Measurements from ENCODE around the gene DNAH8.

The DNAH8 gene

DNA sequence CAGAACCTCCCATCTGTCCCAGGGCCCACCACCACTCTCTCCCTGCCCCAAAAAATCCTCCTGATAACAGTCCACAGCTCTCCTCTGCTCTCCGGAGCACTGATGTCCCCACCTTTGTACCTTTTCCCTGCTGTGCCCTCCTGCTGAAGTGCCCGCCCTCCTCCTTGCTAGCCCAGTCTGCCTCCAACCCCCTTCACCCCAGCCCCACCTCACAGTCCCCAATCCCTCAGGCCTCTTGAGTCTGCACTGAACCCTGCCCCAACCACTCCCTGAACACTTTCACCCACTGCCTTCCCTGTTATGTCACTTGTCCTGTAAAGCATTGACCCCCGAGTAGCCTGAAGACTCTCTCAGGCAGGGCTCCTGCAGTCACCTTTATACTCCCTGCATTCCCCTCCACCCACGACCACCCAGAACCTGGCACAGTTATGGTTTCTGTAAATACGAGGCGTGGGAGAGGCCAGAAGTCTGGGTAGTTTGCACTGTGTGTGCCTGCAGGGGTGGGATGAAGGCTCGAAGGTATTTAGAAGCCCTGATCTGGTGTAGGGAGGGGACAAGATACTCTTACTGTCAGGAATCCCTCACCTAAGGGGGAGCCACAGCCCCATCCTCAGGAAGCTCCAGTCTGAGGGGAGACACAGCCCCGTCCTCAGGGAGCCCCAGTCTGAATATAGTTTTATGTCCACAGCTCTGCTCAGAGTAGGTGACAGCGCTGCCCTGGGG, 338.9 kb downstream of the DNAH8 start:
- Histone ChIP-seq H3K27ac (no peak overlapping the region), H3K27me3 (replicated peaks) (peaks cover 8% of the 10 kb centered on the region), H3K36me3 (replicated peaks) (no peaks in the 10 kb centered on the region), H3K4me3 (ENCODE audit: low read depth, low read length) (no peak overlapping the region)
- no peak for TF ChIP-seq CTCF (IDR thresholded peaks at IDR 0.05; ENCODE audit: low read depth, low read length, missing control alignments)
- in situ Hi-C loops (cut with HindIII; ENCODE audit: low pct_ligation_motif_present, low sequenced_read_pairs) = no loop called here
- DNase-seq = no peak

GRCh38 chr6:39054577-39055142, 339.5 kb downstream of the DNAH8 start:
- Histone ChIP-seq H3K27ac (no peak overlapping the region), H3K36me3 (replicated peaks) (no peaks in the 10 kb centered on the region), H3K27me3 (replicated peaks) (peaks cover 7% of the 10 kb centered on the region), H3K4me3 (ENCODE audit: low read depth, low read length) (no peak overlapping the region)
- no peak for TF ChIP-seq CTCF (IDR thresholded peaks at IDR 0.05; ENCODE audit: low read depth, low read length, missing control alignments)
- in situ Hi-C loops (cut with HindIII; ENCODE audit: low pct_ligation_motif_present, low sequenced_read_pairs) = no loop called here
- DNase-seq = no peak

DNA sequence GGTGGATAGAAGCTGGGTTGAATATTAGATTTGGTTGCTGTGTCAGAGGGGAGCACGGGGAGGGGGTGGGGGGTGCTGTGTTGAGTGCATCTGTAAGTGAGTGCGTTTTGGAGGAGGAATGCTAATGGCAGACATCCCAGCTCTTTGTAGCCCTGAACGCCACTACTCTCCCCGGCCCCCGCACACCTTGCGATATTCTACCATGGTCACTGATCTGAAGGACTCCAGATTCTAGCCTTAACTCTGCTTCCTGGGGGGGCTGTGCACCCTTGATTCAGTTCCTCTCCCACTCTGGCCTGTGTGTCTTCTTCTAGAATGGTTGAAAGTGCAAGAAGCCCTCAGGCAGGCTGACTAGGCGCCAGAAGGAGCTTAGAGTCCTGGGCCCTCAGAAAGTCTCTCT, 340.6 kb downstream of the DNAH8 start:
- in situ Hi-C loops (cut with HindIII; ENCODE audit: low pct_ligation_motif_present, low sequenced_read_pairs) = no loop called here
- no peaks in the 10 kb centered on the region for H3K36me3 ChIP-seq (replicated peaks)
- peaks cover under 1% of the 10 kb centered on the region for H3K27me3 ChIP-seq (replicated peaks)
- H3K4me3 ChIP-seq (ENCODE audit: low read depth, low read length) = no peak overlapping the region
- TF ChIP-seq CTCF (IDR thresholded peaks at IDR 0.05; ENCODE audit: low read depth, low read length, missing control alignments) = no peak
- DNase-seq = no peak
- H3K27ac ChIP-seq = no peak overlapping the region

DNA sequence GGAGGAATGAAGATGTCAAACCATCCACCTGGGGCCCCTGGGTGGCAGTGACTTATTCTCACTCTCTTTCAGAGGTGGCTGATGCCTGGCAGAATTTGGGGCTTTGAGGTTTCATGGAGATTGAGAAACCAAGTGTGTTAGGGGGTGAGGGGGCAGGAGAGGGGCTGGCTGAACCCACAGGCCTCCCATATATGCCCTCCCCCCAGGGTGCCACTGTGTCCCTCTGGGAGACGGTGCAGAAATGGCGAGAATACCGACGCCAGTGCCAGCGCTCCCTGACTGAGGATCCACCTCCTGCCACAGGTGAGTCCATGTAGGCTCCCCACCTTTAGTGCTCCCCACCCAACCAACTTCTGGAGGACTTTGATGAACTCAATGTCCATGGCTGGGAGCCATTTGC, 341.1 kb downstream of the DNAH8 start:
- Histone ChIP-seq H3K4me3 (ENCODE audit: low read depth, low read length) (no peak overlapping the region), H3K27me3 (replicated peaks) (no peaks in the 10 kb centered on the region), H3K36me3 (replicated peaks) (no peaks in the 10 kb centered on the region), H3K27ac (no peak overlapping the region)
- no peak for TF ChIP-seq CTCF (IDR thresholded peaks at IDR 0.05; ENCODE audit: low read depth, low read length, missing control alignments)
- in situ Hi-C loops (cut with HindIII; ENCODE audit: low pct_ligation_motif_present, low sequenced_read_pairs) = no loop called here
- no peak for DNase-seq

DNA sequence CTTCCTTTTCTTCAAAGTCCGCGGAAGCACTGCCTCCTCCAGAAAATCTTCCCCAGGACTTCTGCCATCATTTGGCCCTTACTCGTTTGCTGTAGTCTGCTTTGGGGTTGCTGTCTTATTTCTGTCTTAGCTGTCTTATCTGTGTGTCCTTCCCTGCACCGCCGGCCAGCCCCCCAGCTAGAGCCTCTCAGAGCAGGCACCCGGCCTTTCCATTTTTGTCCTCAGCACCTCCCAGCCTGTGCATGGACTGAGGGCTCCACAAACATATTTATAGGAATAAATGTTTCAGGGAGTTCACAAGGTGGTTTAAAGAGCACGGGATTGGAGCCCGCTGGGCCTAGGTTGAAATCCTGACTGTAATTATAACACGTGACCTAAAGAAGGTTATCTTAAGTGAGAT, 341.6 kb downstream of the DNAH8 start:
- Histone ChIP-seq H3K36me3 (replicated peaks) (no peaks in the 10 kb centered on the region), H3K27ac (no peak overlapping the region), H3K4me3 (ENCODE audit: low read depth, low read length) (no peak overlapping the region), H3K27me3 (replicated peaks) (no peaks in the 10 kb centered on the region)
- DNase-seq = no peak
- in situ Hi-C loops (cut with HindIII; ENCODE audit: low pct_ligation_motif_present, low sequenced_read_pairs) = no loop called here
- no peak for TF ChIP-seq CTCF (IDR thresholded peaks at IDR 0.05; ENCODE audit: low read depth, low read length, missing control alignments)

Data from brain microvascular endothelial cell (primary cell).